NCI-H2081 (cell line): ENCODE data around the gene SNX12.

Experiments
- DNase-seq, 2 experiments: peaks; one replicate each; lab custom pipeline; 2025; lab: John Stamatoyannopoulos, UW

Gene SNX12

GRCh38 chrX:71068044-71068918 lies at the start of gene SNX12:
Gene SNX12, minus strand, starts transcription at chrX:71068334. Its CDS starts 28 bp downstream, at chrX:71068306.
- peak; percentile 93 to 97 for DNase-seq

GRCh38 chrX:71117358-71117757 lies 49.2 kb upstream of the SNX12 start:
- DNase-seq, result no peak

GRCh38 chrX:71111921-71112431 lies 43.8 kb upstream of the SNX12 start:
- no peak for DNase-seq

- no peak for DNase-seq
These were observed 43.2 kb upstream of the SNX12 start, which contains the start of gene IL2RG for GRCh38 chrX:71111141-71111843. Gene IL2RG, minus strand, starts transcription at chrX:71111577. Its CDS starts 38 bp downstream, at chrX:71111539.

- no peak for DNase-seq
These were observed 40.9 kb upstream of the SNX12 start for GRCh38 chrX:71109051-71109450.

GRCh38 chrX:71107762-71108360 lies 39.7 kb upstream of the SNX12 start:
- DNase-seq, result no peak

- DNase-seq, result no peak
These were observed 39.1 kb upstream of the SNX12 start for GRCh38 chrX:71107245-71107644.

- DNase-seq, result no peak
These were observed 38.3 kb upstream of the SNX12 start, which contains the start of gene CXorf65 for GRCh38 chrX:71106427-71106826. Gene CXorf65, minus strand, starts transcription at chrX:71106740. Its CDS starts 184 bp downstream, at chrX:71106556.

- no peak for DNase-seq
These were observed 37.5 kb upstream of the SNX12 start for GRCh38 chrX:71105628-71106027.

- no peak for DNase-seq
These were observed 35.2 kb upstream of the SNX12 start for GRCh38 chrX:71103110-71103983.

GRCh38 chrX:71102292-71102691 lies 34.2 kb upstream of the SNX12 start:
- no peak for DNase-seq

- no peak for DNase-seq
These were observed 32.7 kb upstream of the SNX12 start for GRCh38 chrX:71100581-71101505.

- DNase-seq, result no peak
These were observed 31.6 kb upstream of the SNX12 start for GRCh38 chrX:71099736-71100135.

GRCh38 chrX:71098951-71099506 lies 30.9 kb upstream of the SNX12 start:
- DNase-seq, result no peak

GRCh38 chrX:71098302-71098701 lies 30.2 kb upstream of the SNX12 start:
- DNase-seq, result no peak

- DNase-seq, result no peak
These were observed 28.6 kb upstream of the SNX12 start for GRCh38 chrX:71096760-71097032.

- DNase-seq, result peak in 1 of 2 experiments; percentile 63
These were observed 28.0 kb upstream of the SNX12 start for GRCh38 chrX:71095981-71096759.

GRCh38 chrX:71095555-71095980 lies 27.4 kb upstream of the SNX12 start, which contains the start of gene FOXO4:
Gene FOXO4, plus strand, starts transcription at chrX:71095851. Its CDS starts 678 bp downstream, at chrX:71096529.
- DNase-seq, result peak; percentile 73 to 90

- no peak for DNase-seq
These were observed 26.9 kb upstream of the SNX12 start for GRCh38 chrX:71095033-71095432.
